Left lobe of liver (tissue), 2 donors: ENCODE data around the gene FAM219B. TPM values are rescaled to one million over a fixed set of nuclear protein-coding genes. Genes with fewer than 3 reads are reported as not detected.

Experiments used
- ATAC-seq: fragments of 200-7000 bp; cut with Tn5 transposase; one replicate; pipeline ENCODE4 v1.9.1; 2020; ENCODE audit warnings: mild to moderate bottlenecking, moderate library complexity
- DNase-seq: peaks from one replicate; pipeline ENCODE4 v3.0.0-alpha.2; 2020; ENCODE audit warnings: low spot score
- total RNA-seq: library from RNA; stranded (reverse); gene quantifications from one replicate; pipeline ENCODE4 v1.2.1, GENCODE V29; 2021
- donor health status: DM: no; HTN: no; CAD: no; lungs with moderate emphysema.
- donor health status: DM: no; HTN: yes; CAD: no.

The FAM219B gene
- total RNA-seq, 1 donor from 2014 or later = 15.8 TPM

GRCh38 chr15:74878273-74878672, 28.4 kb downstream of the FAM219B start:
- ATAC-seq (no peak), DNase-seq (no peak)

DNA sequence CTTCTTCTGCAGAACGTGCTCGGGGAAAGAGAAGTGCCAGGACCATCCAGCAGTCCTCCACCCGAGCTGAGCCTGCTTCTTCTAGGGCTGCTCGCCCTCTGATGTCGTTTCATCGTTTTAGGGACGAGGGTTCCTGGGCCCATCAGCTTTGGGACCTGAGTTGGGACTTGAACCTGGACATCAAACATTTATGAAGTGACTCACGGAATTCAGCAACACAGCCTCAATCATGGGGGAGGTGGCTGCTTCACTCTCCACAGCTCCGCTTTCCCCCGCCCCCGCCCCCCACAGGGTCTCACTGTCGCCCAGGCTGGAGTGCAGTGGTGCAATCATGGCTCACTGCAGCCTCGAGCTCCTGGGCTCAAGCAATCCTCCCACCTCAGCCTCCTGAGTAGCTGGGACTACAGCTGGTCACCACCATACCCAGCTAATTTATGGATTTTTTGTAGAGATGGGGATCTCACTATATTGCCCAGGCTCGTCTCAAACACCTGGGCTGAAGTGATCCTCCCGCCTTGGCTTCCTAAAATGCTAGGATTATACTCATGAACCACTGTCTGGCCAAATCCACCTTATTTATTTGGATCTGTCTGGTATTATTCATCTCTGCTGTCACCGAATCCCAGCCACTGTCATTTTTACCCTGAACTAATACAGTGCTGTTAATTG, 32.8 kb downstream of the FAM219B start:
- ATAC-seq (no peak), DNase-seq (peak; percentile 61)

GRCh38 chr15:74873036-74873755, 33.5 kb downstream of the FAM219B start, which contains the start of gene SCAMP2:
Gene SCAMP2, minus strand, starts transcription at chr15:74873365. Its CDS starts 110 bp downstream, at chr15:74873255.
- DNase-seq (peak; percentile 95), ATAC-seq (peak; percentile 96)

- DNase-seq = no peak
- ATAC-seq = no peak
Measured at GRCh38 chr15:74872702-74873035, 34.0 kb downstream of the FAM219B start.

DNA sequence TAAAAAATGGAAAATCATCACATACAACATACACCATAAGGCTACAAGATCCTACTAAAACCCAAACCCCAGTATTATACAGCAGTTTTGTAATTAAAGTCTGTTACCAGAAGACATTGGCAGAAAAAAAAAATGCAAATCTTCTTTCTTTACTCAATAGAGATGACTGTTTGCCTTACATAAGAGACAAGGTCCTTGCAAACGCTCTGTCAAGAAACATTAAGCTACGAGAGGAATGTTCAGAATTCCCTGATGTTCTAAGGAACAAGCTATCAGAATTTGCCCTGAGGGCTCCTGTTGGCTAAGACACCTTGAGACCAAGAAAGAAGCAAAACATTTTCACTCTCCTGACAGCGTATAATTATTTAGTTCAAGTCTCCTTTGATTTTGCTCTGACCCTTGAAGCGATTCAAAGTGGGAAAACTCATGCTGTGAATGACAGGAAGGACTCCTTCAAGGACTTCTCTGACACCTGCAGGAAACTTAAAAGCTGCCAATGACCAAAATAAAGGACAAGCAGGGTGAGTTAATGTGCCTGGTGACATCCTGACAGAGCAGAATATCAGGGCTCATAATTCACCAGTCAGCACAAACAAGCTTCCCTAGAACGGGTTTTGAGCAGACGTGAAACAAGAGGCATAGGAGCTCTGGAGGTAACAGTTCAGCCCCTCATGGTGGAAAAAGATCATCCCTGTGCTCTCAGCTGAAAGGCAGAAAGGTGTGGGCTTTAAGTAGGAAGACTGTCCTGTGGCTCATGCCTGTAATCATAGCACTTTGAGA, 36.0 kb downstream of the FAM219B start:
- DNase-seq = no peak

GRCh38 chr15:74869726-74870407, 36.8 kb downstream of the FAM219B start:
- ATAC-seq (no peak), DNase-seq (no peak)

More for the DNA sequence above, 36.0 kb downstream of the FAM219B start:
- ATAC-seq = no peak

- ATAC-seq (no peak), DNase-seq (no peak)
Measured at GRCh38 chr15:74869372-74869725, 37.3 kb downstream of the FAM219B start.

DNA sequence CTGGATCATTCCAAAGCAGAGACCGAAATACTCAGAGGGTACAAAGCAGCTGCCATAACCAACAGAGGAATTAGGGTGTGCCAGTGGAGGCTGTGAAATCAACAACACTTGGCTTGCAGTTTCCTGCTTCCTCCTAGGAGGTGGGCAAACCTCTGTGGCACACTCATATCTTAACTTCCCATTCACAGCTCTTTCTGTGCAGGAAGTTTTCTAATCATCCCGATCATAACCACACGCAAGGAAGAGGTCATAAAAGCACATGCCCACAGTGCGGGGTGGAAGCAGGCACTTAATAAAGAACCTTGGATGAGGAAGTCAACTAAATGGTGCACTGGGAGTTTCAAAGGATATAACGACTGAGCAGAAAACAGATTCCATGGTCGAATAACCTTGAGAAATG, 38.6 kb downstream of the FAM219B start:
- DNase-seq (no peak), ATAC-seq (no peak)

GRCh38 chr15:74867466-74868038, 39.1 kb downstream of the FAM219B start:
- DNase-seq = no peak
- ATAC-seq = no peak

DNA sequence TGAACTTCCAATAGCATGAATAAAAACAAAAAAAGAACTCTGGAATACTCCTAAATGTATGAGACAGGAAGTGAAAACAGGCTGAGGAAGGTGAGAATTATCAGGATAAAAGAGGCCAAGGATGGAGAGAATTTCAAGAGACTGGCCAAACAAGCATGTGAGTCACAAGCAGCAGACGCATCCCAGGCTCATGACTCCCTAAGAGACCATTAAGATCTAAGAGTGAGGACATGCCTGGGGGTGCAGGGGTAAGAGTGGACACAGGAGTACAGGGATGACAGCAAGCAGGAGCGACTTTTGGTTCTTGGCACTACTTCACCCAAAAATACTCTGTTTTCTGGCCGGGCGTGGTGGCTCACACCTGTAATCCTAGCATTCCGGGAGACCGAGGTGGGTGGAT, 40.6 kb downstream of the FAM219B start:
- ATAC-seq = no peak
- no peak for DNase-seq

DNA sequence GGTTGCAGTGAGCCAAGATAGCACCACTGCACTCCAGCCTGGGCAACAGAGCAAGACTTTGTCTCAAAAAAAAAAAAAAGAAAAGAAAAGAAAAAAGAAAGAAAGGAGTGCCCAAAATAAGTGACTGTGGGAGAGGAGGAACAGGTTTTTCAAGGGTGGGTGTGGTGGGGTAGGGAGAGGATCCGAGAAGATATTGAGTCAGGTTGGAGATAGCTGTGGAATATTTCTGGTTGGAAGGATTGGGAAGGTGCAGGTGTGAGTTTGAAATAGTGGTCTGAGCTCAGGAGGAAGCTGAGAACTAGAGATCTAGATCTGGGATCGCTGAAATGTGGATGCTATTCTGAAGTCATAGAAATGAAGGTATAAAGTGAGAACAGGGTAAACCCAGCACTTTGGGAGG, 41.3 kb downstream of the FAM219B start:
- ATAC-seq = no peak
- no peak for DNase-seq

GRCh38 chr15:74864296-74864695, 42.4 kb downstream of the FAM219B start:
- no peak for ATAC-seq
- no peak for DNase-seq

DNA sequence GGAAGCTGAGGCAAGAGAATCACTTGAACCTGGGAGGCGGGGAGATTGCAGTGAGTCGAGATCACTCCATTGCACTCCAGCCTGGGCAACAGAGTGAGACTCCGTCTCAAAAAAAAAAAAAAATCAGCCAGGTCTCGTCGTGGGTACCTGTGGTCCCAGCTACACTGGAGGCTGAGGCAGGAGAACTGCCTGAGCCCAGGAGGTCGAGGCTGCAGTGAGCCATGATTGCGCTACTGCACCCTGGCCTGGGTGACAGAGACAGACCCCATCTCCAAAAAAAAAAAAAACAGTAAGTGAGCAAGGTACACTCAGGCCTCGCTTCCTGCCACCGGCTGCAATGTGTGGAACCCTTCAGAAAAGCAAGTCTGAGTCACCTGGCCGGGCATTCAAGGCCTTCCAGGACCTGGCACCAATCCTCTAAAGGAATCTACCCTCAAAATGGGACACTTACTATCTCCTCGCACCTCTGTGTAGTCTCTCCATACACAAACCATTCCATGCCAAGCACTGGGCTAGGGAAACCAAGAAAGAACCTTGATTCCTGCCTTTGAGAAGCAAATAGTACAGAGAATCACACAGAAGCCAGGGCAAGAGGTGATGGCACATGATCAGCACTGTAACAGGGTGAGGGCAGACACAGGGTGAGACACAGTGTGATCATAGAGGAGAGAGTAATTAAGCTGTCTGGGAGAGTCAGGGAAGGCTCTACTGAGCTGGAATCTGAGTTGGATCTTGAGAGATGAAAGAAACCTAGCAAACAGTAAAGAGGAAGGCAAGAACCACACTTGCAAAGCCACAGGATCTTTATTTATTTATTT, 43.2 kb downstream of the FAM219B start:
- ATAC-seq (peak; percentile 29), DNase-seq (no peak)

GRCh38 chr15:74858369-74858740, 48.3 kb downstream of the FAM219B start:
- no peak for ATAC-seq
- DNase-seq = no peak

DNA sequence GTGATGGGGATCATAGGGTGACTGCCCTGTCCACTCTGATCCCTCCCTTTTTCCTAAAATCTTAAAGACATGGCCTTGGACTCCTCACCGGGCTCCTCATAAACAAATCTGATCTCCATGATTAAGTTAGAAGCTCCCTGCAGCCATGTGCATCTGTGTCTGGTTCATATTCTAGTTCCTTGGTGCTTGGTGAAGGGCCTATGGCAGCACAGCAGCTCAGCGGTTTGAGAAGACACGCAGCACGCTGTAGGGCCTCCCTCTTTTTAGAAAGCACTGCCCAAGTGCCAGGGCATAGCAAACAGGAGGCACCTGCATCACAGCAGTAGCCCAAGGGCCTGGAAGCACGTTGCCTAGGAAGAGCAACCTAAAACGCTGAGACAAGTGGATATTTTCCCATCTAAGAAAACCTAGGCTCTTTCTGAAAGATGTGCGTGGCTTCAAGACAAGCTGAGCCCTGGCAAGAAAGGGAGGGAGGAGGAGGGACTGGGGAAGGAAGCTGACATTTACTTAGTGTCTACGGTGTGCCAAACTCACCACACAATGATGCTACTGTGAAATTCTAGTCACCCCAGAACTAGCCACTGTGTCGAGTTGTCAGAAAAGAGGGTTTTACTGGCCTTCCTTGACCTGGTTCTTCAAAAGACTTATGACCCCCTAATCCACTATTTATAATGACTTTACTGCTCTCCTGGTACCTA, 48.8 kb downstream of the FAM219B start:
- ATAC-seq = no peak

DNA sequence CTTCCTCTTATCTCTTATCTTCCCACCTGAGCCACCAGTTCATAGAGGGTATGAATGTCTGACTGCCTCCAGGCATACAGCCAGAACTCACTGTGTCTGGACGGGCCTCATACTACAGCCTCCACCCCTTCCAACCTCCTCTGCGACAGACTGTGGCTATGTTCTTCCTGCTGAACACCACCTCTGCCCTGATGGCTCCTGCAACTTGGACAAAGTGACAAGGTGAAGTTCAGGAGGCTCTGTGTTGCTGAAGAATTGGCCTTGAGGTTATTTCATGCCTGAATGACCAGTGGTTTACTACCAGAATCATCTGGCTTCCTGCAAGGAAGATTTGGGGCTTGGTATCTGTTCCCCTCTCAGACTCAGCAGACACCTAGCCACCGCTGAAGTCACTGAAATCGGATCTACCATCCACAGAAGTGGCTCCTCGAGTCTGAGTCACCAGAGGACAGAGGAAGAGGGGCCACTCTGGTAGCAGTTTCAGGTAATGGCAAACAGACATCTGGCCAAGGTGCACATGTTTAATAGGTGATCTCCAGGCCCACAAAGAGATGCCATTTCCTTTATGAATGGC, 49.5 kb downstream of the FAM219B start:
- ATAC-seq = peak; percentile 42
- DNase-seq = no peak

More for the DNA sequence above, 48.8 kb downstream of the FAM219B start:
- DNase-seq = no peak

GRCh38 chr15:74856537-74856936, 50.1 kb downstream of the FAM219B start:
- ATAC-seq (no peak), DNase-seq (no peak)

GRCh38 chr15:74855857-74856256, 50.8 kb downstream of the FAM219B start:
- ATAC-seq (no peak), DNase-seq (no peak)

- no peak for DNase-seq
Measured at GRCh38 chr15:74854453-74855022, 52.1 kb downstream of the FAM219B start.

More at GRCh38 chr15:74854453-74855022, 52.1 kb downstream of the FAM219B start:
- no peak for ATAC-seq
